ENCODE data around the gene CDC20.
"Not testable (repeated sequence)": the region's sequence is repeated elsewhere in the genome, so short reads cannot be mapped to it uniquely, and the experiment has no call there.

CDC20 gene

DNA sequence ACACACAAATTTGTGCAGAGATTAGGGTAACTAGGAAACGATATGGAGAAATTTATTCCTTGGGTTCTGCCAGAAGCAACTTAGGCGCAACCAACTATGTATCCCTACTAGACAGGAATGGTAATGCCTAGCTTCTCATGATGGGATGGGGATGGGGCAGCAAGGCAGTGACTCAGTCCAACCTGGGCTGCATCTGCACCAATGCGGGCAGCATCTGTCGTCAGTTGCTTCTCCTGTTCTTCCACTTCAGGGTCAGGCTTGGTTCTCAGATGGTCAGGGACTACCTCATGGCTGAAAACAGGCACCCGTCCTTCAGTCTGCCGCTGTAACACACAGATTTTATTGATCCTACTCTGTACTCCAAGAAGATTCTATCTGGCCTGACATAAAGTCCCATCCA is 27.9 kb downstream of the CDC20 start:
- no peak for DNase-seq

- no peak for DNase-seq
Observed at GRCh38 chr1:43387976-43388599, 29.3 kb downstream of the CDC20 start.

DNA sequence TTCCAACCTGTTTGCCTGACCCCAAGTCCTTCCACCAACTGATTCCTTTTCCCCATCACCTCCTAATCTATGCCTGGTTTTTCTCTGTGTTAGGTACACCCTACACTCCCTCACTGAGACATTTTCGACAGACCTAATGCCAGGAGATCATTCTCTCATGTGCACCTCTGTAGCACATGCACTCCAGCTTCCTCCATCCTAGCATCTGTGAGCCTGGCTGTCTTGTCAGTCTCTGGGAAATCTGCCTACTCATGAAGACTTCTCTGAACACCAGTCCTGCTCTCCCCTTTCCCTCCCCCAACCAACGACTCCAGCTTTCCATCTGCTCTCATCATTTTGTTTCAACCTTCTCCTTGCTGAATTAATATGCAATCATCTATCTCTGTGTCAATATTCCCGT is 29.8 kb downstream of the CDC20 start:
- no peak for DNase-seq

- peak; percentile 95 for DNase-seq
Observed at GRCh38 chr1:43389326-43390313, 30.8 kb downstream of the CDC20 start, which contains the start of the genes MED8 and SZT2. TSS of gene MED8 (minus strand) at chr1:43389800. CDS start at chr1:43389764, 36 bp downstream. TSS of gene SZT2 (plus strand) at chr1:43389899. CDS start at chr1:43389969, 70 bp downstream.

GRCh38 chr1:43392702-43393101 is 33.9 kb downstream of the CDC20 start:
- DNase-seq: no peak

- DNase-seq: no peak
Observed at GRCh38 chr1:43395523-43395922, 36.7 kb downstream of the CDC20 start.

- DNase-seq: no peak
Observed at GRCh38 chr1:43396059-43396458, 37.3 kb downstream of the CDC20 start.

DNA sequence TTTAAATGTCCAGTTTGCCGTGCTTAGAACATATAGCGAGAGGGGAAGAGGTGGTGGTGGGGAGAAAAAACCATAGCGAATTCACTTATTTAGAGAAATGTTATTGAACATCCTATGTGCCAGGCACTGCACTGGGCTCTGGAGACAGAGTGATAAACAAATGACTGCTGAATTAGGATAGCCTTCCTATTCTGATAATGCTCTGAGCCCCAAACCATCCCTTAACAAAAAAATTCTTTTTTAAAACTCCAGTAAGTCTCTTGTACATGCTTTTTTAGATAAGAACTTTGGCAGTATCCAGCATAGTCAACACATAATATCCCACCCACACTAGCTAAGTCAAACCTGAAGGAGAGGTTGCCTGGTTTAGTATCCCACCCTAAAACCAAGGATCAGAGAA is 39.4 kb downstream of the CDC20 start:
- DNase-seq: no peak

GRCh38 chr1:43400441-43400840 is 41.7 kb downstream of the CDC20 start:
- not testable (repeated sequence) for DNase-seq

GRCh38 chr1:43402089-43402865 is 43.5 kb downstream of the CDC20 start:
- DNase-seq: no peak

GRCh38 chr1:43404353-43404752 is 45.6 kb downstream of the CDC20 start:
- no peak for DNase-seq

GRCh38 chr1:43405219-43405875 is 46.6 kb downstream of the CDC20 start:
- no peak for DNase-seq

GRCh38 chr1:43405876-43406234 is 47.1 kb downstream of the CDC20 start:
- no peak for DNase-seq

DNA sequence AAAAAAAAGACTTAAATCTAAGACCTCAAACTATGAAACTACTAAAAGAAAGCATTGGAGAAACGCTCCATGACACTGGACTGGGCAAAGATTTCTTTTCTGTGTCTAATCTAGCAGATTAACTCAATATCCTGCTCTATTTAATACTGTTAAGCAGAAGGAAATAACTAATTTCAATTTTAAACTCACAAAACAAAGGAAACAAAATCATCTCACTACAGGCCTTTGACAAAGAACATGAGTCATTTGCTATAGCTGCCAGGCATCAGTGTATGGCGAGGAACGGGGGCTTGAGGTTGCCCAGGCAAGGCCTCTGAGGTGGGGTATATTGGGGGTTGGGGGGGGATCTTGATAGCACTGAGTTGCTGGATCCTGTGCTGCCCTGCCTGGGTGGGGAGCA is 51.8 kb downstream of the CDC20 start:
- DNase-seq: no peak
